ENCODE measurements around the gene SMAD2. TPM values are rescaled to one million over a fixed set of nuclear protein-coding genes. Genes with fewer than 3 reads are reported as not detected.

The SMAD2 gene
- total and polyA plus RNA-seq, 2 of the 8 experiments (the other 6 are each of a cell fraction or from before 2014, with no cell fraction given), result 28.4 to 124 TPM

DNA sequence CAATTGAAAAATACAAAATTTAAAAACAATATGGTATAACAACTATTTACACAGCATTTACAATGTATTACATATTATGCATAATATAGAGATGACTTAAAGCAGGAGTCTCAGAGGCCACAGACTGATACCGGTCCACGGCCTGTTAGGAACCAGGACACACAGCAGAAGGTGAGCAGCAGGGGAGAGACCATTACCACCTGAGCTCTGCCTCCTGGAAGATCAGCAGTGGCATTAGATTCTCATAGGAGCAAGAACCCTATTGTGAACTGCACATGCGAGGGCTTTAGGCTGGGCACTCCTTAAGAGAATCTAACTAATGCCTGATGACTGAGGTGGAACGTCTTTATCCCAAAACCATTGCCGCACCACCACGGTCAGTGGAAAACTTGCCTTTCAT is 58.0 kb downstream of the SMAD2 start:
- no peak overlapping the region for H3K4ac ChIP-seq (replicated peaks; ENCODE audit: insufficient read length, low read depth, low read length)
- CTCF ChIA-PET (ENCODE audit: partially characterized antibody), result interaction anchor here (0.9 kb wide), 1 partner anchor 18 kb away, joined by 3 read pairs; no protein-coding TSS in a partner anchor
- no peak for FAIRE-seq
- TF ChIP-seq POLR2A (IDR thresholded peaks at IDR 0.05; ENCODE audit: control extremely low read depth in 1 of 2, low read depth in 2 of 2, low read length in 2 of 2), result no peak
- TF ChIP-seq FOSL1 (IDR thresholded peaks at IDR 0.05; ENCODE audit: insufficient read depth, low read depth, low read length), result no peak
- TF ChIP-seq TBP (IDR thresholded peaks at IDR 0.05; ENCODE audit: low read depth, low read length), result no peak
- no peak for TF ChIP-seq POLR2AphosphoS5 (IDR thresholded peaks at IDR 0.05; ENCODE audit: low read depth, low read length)

More for the DNA sequence above, 58.0 kb downstream of the SMAD2 start:
- Histone ChIP-seq H3K27ac (ENCODE audit: low read depth, low read length) (no peak overlapping the region), H2BK120ac (replicated peaks; ENCODE audit: low read depth, low read length) (no peak overlapping the region), H3K79me2 (ENCODE audit: control insufficient read depth in 1 of 2, insufficient read depth in 2 of 2, low read length in 2 of 2) (peaks cover 0 to 78% of the 10 kb centered on the region in 2 experiments; a peak in 2 of 4 replicates), H3K4me1 (replicated peaks in 1 of 4; ENCODE audit: control insufficient read depth in 3 of 4, insufficient read depth in 4 of 4, low read length in 3 of 4) (peaks cover 0 to 5% (median 1%) of the 10 kb centered on the region in 4 experiments; a peak in 2 of 7 replicates), H3K9ac (replicated peaks in 1 of 4; ENCODE audit: extremely low read depth in 1 of 4, low read depth in 3 of 4, low read length in 3 of 4) (no peak overlapping the region), H4K8ac (ENCODE audit: extremely low read depth, insufficient read depth, low read length) (no peak overlapping the region), H4K5ac (ENCODE audit: insufficient read length, low read depth, low read length) (no peak overlapping the region), H2BK15ac (ENCODE audit: low read length) (no peak overlapping the region), H3K4me2 (ENCODE audit: insufficient read depth in 1 of 2, low read depth in 2 of 2, low read length in 2 of 2) (no peak overlapping the region), H2AK5ac (ENCODE audit: low read depth, low read length) (no peak overlapping the region), H3K56ac (replicated peaks; ENCODE audit: insufficient read length, low read depth, low read length) (no peak overlapping the region), H4K20me1 (replicated peaks in 1 of 2; ENCODE audit: control insufficient read depth in 1 of 2, insufficient read depth in 2 of 2, low read length in 2 of 2) (peaks cover 7 to 9% of the 10 kb centered on the region in 2 experiments), H2BK12ac (ENCODE audit: low read depth, low read length) (no peak overlapping the region), H3K18ac (ENCODE audit: extremely low read depth, low read length) (no peak overlapping the region), H2AFZ (ENCODE audit: low read length) (no peak overlapping the region), H3K23me2 (ENCODE audit: low read depth, low read length) (no peaks in the 10 kb centered on the region), H3K27me3 (replicated peaks in 1 of 4; ENCODE audit: control insufficient read depth in 3 of 4, extremely low read depth in 1 of 4, insufficient read depth in 3 of 4, low read length in 3 of 4) (no peaks in the 10 kb centered on the region), H3K23ac (ENCODE audit: insufficient read length) (no peak overlapping the region), H3K14ac (ENCODE audit: insufficient read length) (no peak overlapping the region), H3K36me3 (ENCODE audit: control insufficient read depth in 2 of 4, insufficient read depth in 4 of 4, low read length in 3 of 4) (peaks cover 0 to 23% (median 6%) of the 10 kb centered on the region in 4 experiments; a peak in 4 of 8 replicates), H3K4me3 (ENCODE audit: extremely low read depth in 1 of 4, insufficient read depth in 2 of 4, low read depth in 3 of 4, low read length in 4 of 4) (no peak overlapping the region), H3K9me3 (ENCODE audit: insufficient read depth in 2 of 2, low read depth in 1 of 2, low read length in 1 of 2) (no peaks in the 10 kb centered on the region), H2BK5ac (ENCODE audit: low read depth, low read length) (no peak overlapping the region), H4K91ac (replicated peaks; ENCODE audit: insufficient read length, low read length) (no peak overlapping the region), H3K79me1 (ENCODE audit: low read depth, low read length) (no peaks in the 10 kb centered on the region; the same call in 1 of the 2 replicates), H2BK20ac (ENCODE audit: low read length) (no peak overlapping the region)
- WGBS, 2 experiments (ENCODE audit: extremely low coverage in 1 of 2, insufficient coverage in 1 of 2, insufficient read length in 1 of 2, insufficient replicate concordance in 2 of 2, low coverage in 1 of 2, low lambda C conversion rate in 2 of 2, missing lambda C conversion rate in 1 of 2), result 90% methylated on average over 6 of the region's 6 CpGs; no CpG with 5 or more reads in 1 of the 2 experiments
- POLR2A ChIA-PET (ENCODE audit: partially characterized antibody), result no interaction called here
- DNase-seq (ENCODE audit: low read depth in 1 of 2, low spot score in 2 of 2), result no peak
